ENCODE data around the gene PREX1.

Gene PREX1

DNA sequence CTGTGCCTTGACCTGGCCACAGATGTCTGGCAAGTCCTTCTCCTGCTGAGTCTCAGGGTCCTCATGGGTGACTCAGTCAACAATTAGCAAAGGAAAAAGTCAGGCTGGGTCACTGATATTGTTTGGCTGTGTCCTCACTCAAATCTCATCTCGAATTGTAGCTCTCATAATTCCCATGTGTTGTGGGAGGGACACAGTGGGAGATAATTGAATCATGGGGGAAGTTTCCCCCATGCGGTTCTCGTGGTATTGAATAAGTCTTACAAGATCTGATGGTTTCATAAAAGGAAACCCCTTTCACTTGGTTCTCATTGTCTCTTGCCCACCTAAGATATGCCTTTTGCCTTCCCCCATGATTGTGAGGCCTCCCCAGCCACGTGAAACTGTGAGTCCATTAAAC lies 45.7 kb downstream of the PREX1 start:
- H3K4me3 ChIP-seq (replicated peaks; ENCODE audit: insufficient read depth, low read length) = no peak overlapping the region
- peak overlapping the region; percentile 26; the same call in 1 of the 2 replicates for H3K27ac ChIP-seq (replicated peaks)
- no peaks in the 10 kb centered on the region for H3K27me3 ChIP-seq (ENCODE audit: insufficient read depth, poor library complexity, severe bottlenecking)
- TF ChIP-seq, protein P1, sequence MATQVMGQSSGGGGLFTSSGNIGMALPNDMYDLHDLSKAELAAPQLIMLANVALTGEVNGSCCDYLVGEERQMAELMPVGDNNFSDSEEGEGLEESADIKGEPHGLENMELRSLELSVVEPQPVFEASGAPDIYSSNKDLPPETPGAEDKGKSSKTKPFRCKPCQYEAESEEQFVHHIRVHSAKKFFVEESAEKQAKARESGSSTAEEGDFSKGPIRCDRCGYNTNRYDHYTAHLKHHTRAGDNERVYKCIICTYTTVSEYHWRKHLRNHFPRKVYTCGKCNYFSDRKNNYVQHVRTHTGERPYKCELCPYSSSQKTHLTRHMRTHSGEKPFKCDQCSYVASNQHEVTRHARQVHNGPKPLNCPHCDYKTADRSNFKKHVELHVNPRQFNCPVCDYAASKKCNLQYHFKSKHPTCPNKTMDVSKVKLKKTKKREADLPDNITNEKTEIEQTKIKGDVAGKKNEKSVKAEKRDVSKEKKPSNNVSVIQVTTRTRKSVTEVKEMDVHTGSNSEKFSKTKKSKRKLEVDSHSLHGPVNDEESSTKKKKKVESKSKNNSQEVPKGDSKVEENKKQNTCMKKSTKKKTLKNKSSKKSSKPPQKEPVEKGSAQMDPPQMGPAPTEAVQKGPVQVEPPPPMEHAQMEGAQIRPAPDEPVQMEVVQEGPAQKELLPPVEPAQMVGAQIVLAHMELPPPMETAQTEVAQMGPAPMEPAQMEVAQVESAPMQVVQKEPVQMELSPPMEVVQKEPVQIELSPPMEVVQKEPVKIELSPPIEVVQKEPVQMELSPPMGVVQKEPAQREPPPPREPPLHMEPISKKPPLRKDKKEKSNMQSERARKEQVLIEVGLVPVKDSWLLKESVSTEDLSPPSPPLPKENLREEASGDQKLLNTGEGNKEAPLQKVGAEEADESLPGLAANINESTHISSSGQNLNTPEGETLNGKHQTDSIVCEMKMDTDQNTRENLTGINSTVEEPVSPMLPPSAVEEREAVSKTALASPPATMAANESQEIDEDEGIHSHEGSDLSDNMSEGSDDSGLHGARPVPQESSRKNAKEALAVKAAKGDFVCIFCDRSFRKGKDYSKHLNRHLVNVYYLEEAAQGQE (IDR thresholded peaks at IDR 0.05; ENCODE audit: insufficient replicate concordance, low read depth) = no peak
- TF ChIP-seq SPI1 (IDR thresholded peaks at IDR 0.05; ENCODE audit: borderline replicate concordance, low read depth) = no peak
- TF ChIP-seq GABPA (IDR thresholded peaks at IDR 0.05; ENCODE audit: low read depth) = no peak
- TF ChIP-seq POLR2AphosphoS5 (IDR thresholded peaks at IDR 0.05; ENCODE audit: low read depth) = no peak
- TF ChIP-seq, protein P2, sequence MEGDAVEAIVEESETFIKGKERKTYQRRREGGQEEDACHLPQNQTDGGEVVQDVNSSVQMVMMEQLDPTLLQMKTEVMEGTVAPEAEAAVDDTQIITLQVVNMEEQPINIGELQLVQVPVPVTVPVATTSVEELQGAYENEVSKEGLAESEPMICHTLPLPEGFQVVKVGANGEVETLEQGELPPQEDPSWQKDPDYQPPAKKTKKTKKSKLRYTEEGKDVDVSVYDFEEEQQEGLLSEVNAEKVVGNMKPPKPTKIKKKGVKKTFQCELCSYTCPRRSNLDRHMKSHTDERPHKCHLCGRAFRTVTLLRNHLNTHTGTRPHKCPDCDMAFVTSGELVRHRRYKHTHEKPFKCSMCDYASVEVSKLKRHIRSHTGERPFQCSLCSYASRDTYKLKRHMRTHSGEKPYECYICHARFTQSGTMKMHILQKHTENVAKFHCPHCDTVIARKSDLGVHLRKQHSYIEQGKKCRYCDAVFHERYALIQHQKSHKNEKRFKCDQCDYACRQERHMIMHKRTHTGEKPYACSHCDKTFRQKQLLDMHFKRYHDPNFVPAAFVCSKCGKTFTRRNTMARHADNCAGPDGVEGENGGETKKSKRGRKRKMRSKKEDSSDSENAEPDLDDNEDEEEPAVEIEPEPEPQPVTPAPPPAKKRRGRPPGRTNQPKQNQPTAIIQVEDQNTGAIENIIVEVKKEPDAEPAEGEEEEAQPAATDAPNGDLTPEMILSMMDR (IDR thresholded peaks at IDR 0.05; ENCODE audit: insufficient read depth, low read length) = no peak
- DNase-seq (ENCODE audit: low read depth in 1 of 2, low spot score in 1 of 2) = no peak

DNA sequence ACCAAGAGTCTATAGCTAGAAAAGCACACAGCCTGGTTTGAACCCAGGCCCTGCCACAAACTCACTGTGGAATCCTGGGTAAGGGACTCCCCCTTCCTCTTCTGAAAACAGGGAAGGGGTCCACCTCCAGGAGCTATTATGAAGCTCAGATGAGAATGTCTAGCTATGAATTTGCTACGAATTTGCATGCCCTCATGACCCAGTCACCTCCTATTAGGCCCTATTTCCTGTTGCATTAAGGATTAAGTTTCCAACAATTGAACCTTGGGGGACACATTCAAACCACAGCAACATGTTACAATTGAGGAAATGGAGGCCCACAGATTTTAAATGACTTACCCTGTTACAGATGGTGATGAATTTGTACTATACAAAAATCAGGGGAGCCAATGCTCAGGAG lies 46.2 kb downstream of the PREX1 start:
- Histone ChIP-seq H3K27ac (replicated peaks) (no peak overlapping the region), H3K4me3 (replicated peaks; ENCODE audit: insufficient read depth, low read length) (no peak overlapping the region)
- DNase-seq (ENCODE audit: low read depth in 1 of 2, low spot score in 1 of 2) = no peak

DNA sequence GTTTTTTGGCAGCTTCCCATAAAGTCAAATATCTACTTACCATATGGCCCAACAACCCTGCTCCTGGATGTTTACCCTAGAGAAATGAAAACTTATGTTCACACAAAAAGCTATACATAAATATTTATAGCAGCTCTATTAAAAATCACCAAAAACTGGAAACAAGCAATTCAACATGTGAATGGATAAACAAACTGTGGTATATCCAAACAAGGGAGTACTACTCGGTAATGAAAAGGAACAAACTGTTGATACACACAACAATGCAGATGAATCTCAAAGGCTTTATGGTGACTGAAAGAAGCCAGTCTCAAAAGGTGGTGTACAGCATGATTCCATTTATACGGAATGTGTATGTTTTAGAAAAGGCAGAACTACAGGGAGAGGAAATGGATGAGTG lies 48.4 kb downstream of the PREX1 start:
- TF ChIP-seq, protein P1 (IDR thresholded peaks at IDR 0.05; ENCODE audit: insufficient replicate concordance, low read depth) = no peak
- TF ChIP-seq POLR2AphosphoS5 (IDR thresholded peaks at IDR 0.05; ENCODE audit: low read depth) (no peak), GABPA (IDR thresholded peaks at IDR 0.05; ENCODE audit: low read depth) (no peak), SPI1 (IDR thresholded peaks at IDR 0.05; ENCODE audit: borderline replicate concordance, low read depth) (no peak)
- TF ChIP-seq, protein P2 (IDR thresholded peaks at IDR 0.05; ENCODE audit: insufficient read depth, low read length) = no peak
- no peak for DNase-seq (ENCODE audit: low read depth in 1 of 2, low spot score in 1 of 2)
- Histone ChIP-seq H3K27ac (replicated peaks) (no peak overlapping the region), H3K4me3 (replicated peaks; ENCODE audit: insufficient read depth, low read length) (no peak overlapping the region), H3K27me3 (ENCODE audit: insufficient read depth, poor library complexity, severe bottlenecking) (no peaks in the 10 kb centered on the region)

More for the DNA sequence above, 46.2 kb downstream of the PREX1 start:
- no peaks in the 10 kb centered on the region for H3K27me3 ChIP-seq (ENCODE audit: insufficient read depth, poor library complexity, severe bottlenecking)
- TF ChIP-seq, protein P2 (IDR thresholded peaks at IDR 0.05; ENCODE audit: insufficient read depth, low read length) = no peak
- TF ChIP-seq POLR2AphosphoS5 (IDR thresholded peaks at IDR 0.05; ENCODE audit: low read depth) (no peak), GABPA (IDR thresholded peaks at IDR 0.05; ENCODE audit: low read depth) (no peak), SPI1 (IDR thresholded peaks at IDR 0.05; ENCODE audit: borderline replicate concordance, low read depth) (no peak)
- TF ChIP-seq, protein P1 (IDR thresholded peaks at IDR 0.05; ENCODE audit: insufficient replicate concordance, low read depth) = no peak

All from HL-60 (cell line).